GOT3 (cell line): ENCODE data around the gene SEPHS2.

ENCODE experiments used
- DNase-seq: peaks from one replicate; lab custom pipeline; 2025; ENCODE audit warnings: mixed read lengths; lab: John Stamatoyannopoulos, UW

Gene SEPHS2

DNA sequence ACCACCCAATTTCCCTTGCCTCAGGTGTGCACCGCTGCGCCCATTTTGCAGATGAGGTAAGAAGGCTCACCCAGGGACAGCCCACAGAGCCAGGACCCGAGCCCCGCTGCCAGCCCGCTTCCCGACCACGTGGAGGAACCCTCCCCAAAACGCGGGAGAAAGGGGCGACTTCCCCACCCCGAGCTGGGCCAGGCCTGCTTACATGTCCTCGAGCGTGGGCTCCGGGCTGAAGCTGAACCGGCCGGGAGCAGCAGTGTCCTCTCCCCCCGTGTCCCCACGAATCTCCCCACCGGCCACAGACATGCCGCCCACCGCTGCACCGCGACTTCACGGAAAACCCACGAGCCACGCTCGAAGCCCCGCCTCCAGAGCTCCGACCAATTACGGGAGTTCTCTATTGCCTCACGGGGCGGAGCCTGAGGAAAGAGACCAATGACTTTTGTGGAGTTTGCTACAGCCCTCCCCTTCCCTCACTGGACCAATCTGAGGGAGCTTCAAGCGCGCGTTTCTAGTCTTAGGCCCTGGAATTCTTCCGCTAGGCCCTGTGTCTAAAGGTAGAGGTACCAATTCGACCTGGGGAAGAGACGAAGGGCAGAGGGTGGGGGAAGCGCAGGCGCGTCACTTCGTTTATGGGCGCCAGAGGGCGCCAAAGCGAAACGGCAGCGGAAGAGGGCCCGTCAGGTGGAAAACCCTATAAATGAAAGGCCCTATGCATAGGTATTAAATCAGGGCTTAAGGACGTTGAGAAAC, 15.8 kb downstream of the SEPHS2 start, which contains the start of gene DCTPP1:
TSS of gene DCTPP1 (minus strand) at position 353 of the 750 bp plus-strand sequence. CDS start at position 303, 50 bp downstream.
- peak; percentile 77 for DNase-seq

DNA sequence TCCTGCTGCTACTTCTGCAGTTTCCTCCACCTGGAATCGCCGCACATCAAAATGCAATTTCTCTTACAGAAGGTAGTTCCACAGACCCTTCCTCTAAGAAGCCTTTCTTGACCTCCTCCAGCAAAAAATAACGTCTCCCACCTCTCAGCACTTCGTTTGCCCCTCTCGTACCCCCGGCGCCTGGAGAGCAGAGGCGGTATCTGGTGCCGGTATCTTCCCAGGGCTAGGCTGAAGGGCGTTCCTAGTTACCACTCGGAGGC, 16.3 kb downstream of the SEPHS2 start:
- DNase-seq: no peak

DNA sequence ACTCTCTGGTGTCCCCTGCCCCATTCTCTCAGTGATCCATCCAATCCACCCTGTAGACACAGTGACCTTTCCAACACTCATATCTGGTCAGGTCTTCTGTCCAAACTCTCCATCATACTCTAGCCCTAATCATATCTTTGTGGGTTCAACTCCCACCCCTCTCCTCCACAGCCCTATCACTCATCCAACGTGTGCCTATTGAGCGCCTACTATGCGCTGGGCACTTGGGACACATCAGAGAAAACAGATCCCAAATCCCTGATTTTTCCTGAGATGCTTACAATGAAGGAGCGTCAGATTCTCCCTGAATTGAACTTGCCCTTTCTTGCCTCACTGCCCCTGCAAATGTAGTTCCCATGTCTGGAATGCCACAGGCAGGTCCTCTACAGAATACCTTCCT, 17.6 kb downstream of the SEPHS2 start:
- no peak for DNase-seq

DNA sequence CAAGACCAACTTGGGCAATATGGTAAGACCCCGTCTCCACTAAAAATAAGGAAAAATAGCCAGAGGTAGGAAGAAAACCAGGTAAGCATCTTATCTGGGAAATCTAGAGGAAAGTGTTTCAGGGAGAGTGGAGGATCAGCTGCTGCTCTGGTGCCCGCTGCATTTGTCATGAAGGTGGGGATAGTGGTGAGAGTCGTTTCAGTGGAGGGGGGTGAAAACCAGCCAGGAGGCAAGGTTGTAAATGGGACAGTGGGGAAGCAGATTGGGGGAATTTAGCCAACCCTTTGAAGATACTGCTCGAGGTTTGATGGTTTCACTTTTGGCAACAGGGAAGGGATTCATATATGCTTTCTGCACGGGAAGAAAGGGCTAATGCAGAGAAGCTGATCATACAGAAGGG, 24.7 kb downstream of the SEPHS2 start:
- no peak for DNase-seq

DNA sequence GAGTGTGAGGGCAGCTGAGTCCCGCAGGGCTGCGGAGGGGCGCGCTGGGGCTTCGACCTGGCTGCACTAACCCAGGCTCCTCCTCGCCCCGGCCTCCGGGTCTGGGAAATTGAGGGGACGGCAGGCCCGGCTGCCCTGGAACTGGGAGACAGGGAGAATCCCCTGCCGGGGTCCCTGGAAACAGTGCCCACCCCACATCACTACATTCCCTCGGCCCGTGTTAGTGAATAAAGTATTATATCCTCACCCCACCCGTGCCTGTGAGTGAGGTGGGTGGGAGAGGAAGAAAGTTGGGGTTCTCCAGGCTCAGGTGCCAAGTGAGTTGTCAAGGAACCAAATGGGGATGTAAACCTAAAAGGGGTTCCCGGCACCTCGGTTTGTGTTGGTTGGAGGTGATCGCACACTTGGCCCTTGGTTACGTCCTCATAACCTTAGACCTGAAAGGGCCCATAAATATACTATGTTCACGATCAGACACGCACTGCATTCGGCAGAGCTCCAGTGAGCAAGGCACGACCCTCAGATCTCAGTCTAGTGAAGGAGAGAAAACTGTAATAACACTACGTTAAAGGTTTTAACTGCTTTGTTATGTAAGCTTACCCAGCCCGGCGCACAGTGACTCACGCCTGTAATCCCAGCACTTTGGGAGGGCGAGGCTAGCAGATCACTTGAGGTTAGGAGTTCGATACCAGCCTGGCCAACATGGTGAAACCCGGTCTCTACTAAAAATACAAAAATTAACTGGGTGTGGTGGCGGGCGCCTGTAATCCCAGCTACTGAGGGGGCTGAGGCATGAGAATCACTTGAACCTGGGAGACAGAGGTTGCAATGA, 27.1 kb downstream of the SEPHS2 start:
- no peak for DNase-seq

DNA sequence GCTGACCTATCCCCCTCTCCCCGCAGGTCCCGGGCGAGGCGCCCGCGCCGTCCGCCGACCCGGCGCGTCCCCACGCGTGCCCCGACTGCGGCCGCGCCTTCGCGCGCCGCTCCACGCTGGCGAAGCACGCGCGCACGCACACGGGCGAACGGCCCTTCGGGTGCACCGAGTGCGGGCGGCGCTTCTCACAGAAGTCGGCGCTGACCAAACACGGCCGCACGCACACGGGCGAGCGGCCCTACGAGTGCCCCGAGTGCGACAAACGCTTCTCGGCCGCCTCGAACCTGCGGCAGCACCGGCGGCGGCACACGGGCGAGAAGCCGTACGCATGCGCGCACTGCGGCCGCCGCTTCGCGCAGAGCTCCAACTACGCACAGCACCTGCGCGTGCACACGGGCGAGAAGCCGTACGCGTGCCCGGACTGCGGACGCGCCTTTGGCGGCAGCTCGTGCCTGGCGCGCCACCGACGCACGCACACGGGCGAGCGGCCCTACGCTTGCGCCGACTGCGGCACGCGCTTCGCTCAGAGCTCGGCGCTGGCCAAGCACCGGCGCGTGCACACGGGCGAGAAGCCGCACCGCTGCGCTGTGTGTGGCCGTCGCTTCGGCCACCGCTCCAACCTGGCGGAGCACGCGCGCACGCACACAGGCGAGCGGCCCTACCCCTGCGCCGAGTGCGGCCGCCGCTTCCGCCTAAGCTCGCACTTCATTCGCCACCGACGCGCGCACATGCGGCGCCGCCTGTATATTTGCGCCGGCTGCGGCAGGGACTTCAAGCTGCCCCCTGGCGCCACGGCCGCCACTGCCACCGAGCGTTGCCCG, 27.9 kb downstream of the SEPHS2 start:
- DNase-seq: peak; percentile 59

DNA sequence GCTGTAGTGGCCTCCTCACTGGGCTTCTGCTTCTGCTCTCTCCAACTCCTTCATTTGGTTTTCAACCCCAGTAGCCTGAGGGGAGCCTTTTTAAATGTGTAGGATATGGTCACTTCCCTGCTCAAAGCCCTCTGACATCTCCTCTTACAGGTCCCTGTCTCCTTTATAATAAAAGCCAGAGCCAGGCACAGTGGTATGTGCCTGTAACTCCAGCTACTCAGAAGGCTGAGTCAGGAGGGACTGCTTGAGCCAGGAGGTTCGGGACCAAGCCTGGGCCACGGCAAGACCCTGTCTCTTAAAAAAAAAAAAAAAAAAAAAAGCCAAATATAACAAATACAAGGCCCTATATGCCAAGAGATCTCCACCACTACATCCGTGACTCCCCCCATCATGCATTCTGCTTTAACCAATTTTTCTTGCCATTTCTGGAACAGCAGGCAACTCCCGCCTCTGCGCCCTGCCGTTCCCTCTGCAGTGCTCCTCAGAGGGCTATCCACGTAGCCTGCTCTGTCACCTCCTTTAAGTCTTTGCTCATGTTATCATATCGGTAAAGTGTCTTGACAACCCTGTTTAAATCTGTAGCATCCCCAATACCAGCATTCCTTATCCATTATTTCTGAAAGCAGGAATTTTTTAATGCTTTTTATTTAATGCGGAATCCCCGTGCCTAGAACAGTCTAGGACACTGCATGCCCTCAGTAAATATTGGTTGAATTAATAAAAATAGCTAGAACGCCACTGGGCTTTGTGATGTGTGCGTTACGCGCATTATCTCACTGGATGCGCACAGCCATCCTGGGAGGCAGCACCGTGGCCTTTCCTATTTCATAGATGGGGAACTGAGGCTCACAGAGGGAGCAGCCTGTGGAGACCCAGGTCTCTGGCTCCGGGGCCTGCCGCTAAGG, 28.8 kb downstream of the SEPHS2 start:
- no peak for DNase-seq

DNA sequence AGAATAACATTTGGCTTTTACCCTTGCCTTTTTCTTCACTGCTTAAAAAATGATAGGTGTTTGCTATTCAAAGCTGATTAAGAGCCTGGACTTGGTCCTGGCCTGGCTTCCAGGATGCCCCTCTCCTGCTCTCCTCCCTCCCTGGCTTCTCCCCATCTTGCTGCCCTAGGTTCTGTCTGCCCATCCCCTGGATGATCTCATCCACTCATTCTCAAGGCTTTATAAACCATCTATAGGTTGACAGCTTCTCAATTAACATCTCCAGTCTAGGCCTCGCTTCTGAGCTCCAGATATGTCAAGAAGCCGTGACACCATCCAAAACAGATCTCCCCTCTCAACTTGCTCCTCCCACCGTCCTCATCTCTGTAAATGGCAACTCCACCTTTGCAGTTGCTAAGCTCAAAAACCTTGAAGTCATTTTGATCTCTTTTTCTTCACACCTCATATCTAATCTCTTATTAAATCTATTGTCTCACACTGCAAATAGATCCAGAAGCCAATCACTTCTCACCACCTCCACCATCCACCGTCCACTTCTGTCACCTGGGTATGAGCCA, 29.5 kb downstream of the SEPHS2 start:
- DNase-seq: no peak

DNA sequence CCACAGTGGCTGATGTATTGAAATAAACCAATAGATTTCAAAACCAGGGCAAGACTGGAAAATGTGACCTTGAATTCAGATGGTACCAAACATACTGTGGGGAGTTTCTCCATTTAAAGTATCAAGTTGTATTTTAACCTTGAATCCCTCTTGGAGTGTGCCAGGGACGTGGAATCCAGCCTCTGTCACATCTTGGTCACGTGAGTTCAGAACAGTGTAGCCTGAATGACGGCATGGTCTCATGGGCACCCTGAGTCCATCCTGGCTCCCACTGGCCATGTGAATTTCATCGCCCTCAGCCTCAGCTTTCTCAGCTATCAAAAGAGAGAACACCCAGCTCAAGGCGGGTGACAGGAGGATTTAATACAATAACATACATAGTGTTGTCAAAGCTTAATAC, 31.5 kb downstream of the SEPHS2 start:
- DNase-seq: no peak

DNA sequence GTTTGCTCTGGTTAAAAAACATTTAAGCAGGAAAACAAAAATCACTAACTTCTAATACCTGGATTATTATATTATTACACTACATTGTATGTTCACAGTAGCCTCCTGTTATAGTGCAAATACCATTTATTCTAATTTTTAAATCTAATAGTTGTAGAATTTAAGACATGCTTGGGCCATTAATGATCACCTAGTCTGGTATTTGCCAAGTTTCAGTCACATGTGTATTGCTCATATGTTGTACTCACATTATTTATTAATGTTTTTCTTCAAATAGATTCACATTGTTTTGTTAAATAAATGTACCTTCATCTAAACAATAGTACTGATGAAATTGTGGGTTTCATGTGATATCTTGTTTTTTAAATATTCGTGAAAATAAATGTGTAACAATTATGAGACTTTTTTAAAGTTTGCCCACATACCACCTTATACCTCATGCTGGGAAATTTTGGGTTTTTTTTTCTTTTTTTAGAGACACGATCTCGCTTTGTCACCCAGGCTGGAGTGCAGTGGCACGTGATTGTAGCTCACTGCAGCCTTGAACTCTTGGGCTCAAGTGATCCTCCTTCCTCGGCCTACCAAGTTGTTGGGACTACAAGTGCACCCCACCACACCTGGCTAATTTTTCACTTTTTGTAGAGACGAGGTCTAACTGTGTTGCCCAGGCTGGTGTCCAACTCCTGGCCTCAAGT, 32.4 kb downstream of the SEPHS2 start:
- no peak for DNase-seq

DNA sequence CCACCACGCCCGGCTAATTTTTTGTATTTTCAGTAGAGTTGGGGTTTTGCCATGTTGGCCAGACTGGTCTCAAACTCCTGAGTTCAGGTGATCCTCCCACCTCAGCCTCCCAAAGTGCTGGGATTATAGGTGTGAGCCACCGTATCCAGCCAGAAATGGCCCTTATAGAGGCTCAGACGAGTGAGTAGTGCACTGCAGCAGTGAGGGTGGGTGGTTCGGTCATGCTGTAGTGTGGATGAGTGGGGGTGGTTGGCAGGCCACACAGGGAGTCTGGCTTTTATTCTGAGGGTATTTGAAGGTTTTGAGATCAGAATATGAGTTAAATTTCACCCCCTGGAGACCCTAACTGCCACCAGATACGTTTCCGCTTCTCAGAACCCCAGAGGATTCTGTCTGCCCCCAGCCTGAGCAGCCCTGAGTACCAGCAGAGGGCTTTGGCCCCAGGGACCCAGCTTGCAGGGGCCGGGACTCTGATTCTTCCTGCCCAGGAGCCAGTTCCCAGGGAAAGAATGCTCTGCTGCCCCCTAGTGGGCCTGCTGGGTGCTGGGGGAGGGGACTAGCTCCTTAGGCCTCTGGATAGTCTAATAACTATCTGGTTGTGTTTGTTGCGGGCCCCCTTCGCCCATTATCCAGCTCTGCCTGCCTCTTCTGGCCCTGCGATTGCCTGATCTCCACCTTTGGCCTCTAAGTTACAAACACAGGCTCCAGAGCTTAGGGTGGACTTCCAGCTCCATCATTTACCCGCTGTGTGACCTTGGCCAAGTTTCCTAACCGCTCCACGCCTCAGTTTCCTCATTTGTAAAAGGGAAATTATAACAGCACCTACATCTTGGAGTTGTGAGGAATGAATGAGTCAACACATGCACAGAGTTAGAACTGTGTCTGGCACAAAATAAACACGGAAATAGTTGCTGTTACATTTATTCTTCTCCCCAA, 36.3 kb downstream of the SEPHS2 start:
- DNase-seq: peak; percentile 48

DNA sequence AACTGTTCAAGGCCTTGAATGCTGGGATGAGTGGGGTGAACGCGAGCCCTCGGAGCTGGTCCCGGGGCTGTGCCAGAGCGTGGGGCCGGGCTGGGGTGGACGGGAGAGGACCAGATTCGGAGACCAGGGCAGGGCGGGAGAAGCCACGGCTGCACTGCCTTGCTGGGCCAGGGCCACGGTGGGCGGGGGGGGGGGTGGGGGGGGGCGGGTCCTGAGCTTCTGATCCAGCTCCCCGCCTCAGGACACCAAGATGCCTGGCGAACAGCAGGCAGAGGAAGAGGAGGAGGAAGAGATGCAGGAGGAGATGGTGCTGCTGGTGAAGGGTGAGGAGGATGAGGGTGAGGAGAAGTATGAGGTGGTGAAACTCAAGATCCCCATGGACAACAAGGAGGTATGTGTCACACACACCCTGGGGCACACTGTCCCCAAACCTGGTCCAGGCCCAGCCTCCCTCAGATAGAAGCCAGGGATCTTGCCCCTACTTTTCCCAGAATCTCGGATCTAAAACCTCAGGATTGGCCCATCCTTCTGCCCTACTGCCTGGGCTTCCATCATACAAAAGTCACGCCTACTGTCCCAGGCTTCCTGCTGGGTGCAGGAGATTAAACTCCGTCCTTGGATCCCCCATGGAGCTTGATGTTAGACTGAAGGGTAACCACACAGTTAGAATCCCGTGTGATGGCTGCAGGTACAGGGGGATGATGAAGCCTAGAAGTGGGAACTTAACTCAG, 37.7 kb downstream of the SEPHS2 start:
- DNase-seq: no peak

DNA sequence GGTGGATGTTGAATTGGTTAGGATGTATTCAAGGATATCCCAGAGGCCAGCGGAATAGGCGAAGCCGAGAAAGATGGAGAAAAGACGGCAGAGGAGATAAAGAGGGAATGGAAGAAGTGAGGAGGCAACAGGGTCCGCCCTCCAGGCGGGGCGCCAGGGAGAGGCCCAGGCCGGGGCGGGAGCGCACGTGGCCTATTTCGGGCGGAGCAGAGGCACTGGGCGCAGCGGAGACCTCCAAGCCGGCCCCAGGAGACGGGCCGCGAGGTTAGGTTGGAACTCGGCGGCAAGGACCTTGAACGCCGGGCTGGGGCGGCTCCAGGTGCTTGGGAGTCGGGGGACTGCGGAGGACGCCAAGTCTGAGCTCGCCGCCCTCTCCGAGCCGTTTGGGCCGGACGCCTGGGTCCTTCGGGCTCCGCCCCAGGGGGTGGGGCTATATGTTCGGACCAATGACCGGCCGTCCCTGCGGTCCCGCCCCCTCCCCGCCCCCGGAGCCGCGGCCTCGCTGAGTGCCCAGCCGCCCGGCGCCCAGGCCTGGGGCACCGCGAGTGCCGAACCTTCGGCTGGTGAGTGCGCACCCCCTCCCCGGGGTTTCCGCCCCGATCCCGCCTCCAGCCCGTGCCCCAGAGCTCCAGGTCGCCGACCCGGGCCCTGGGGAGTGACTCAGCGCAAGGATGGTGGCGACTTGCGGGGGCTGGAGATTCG, 38.4 kb downstream of the SEPHS2 start, which contains the start of gene ZNF771:
TSS of gene ZNF771 (plus strand) at position 505 of the 702 bp plus-strand sequence. CDS start 448 bp downstream, outside the sequence.
- DNase-seq: peak; percentile 86

DNA sequence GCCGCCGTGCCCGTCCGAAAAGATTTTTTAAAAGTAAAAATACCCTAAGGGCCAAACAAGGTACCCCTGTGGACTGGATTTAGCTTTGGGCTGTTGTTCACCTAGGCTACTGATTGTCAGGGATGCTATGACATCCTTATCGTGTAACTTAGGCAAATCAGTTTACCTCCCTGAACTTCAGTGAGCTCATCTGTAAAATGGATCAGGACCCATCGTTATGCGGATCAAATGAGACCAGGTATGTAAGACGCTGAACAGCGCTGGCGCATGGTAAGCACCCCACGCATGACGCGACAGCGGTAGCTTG, 38.9 kb downstream of the SEPHS2 start:
- DNase-seq: no peak

DNA sequence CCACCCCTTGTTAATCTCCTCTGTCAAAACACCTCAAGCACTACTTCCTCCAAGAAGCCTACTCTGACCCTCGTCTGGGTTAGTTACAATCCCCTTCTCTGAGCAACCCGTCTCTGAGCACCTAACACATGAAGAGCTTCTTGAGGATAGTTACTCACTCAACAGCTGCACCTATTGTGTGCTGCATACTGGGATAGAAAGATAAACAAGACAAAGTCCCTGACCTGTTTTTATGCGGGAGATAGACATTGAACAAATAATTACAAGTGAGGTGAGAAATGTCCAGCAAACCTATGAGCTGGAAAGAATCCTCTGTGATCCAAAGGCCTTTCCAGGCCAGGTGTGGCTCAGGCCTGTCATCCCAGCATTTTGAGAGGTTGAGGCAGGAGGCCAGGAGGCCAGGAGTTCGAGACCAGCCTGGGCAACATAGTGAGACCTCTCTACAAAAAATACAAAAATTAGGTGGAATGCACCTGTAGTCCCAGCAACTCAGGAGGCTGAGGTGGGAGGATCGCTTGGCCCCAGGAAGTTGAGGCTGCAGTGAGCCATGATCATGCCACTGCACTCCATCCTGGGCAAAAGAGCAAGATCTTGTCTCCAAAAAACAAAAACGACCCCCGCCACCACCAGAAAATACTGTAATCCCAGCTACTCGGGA, 43.8 kb downstream of the SEPHS2 start:
- no peak for DNase-seq

DNA sequence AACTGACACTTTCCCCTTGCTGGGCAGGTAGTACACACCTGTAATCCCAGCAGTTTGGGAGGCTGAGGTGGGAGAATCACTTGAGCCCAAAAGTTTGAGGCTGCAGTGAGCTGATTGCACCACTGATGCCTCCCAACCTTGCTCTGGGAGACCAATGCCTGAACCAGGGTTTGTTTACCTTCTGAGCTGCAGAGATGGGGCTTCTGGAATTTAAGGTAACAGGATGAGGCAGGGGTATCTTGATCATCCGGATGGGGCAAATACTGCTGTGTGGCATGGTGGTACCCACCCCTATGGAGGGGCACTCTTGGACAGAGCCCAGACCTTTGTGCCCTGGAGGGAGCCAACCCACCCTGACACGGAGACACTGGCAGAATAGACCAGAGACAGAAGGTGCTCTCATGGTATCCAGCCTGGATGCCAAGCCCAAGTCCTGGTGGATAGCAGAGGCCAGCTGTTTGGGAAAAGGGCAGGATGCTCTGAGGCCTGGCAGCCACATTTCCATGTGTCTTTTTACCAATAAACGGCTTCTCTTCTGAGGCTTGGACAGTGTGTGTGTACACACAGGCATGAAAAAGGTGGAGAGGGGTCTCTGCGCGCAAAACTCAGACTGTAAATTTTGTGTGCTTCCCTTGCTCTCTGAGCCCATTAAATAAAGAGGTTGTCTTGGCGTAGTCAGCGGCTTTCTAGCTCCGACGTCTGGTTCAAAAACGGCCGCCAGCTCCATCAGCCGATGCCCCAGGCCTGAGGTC, 46.1 kb downstream of the SEPHS2 start:
- no peak for DNase-seq
